Measurements from ENCODE around the gene INSIG1.

Gene INSIG1

GRCh38 chr7:155309021-155309338 is 11.3 kb downstream of the INSIG1 start:
- peaks cover 3% of the 10 kb centered on the region; the same call in 1 of the 2 replicates for H4K20me1 ChIP-seq (ENCODE audit: insufficient read depth, low read length)

GRCh38 chr7:155310425-155311114 is 12.9 kb downstream of the INSIG1 start:
- no peak overlapping the region for H3K4me2 ChIP-seq (ENCODE audit: low read depth, low read length)
- H3F3A ChIP-seq (ENCODE audit: insufficient read depth, low read length) = peaks cover 39% of the 10 kb centered on the region
- no peak overlapping the region for H2AFZ ChIP-seq (ENCODE audit: low read length)
- peaks cover 30% of the 10 kb centered on the region for H3K36me3 ChIP-seq (replicated peaks; ENCODE audit: insufficient read depth, low read length)
- TF ChIP-seq CTCF (IDR thresholded peaks at IDR 0.05; ENCODE audit: low read length) (no peak), EZH2phosphoT487 (IDR thresholded peaks at IDR 0.05; ENCODE audit: low read length) (no peak)
- no peak overlapping the region for H3K4me3 ChIP-seq (ENCODE audit: low read length)
- no peaks in the 10 kb centered on the region for H3K4me1 ChIP-seq (ENCODE audit: low read length)
- no peaks in the 10 kb centered on the region for H3K9me3 ChIP-seq (replicated peaks; ENCODE audit: insufficient read depth, low read length)
- H4K20me1 ChIP-seq (ENCODE audit: insufficient read depth, low read length) = peaks cover 3% of the 10 kb centered on the region; the same call in 1 of the 2 replicates
- DNase-seq = no peak
- no peaks in the 10 kb centered on the region for H3K27me3 ChIP-seq (replicated peaks; ENCODE audit: insufficient read depth, low read length)
- no peaks in the 10 kb centered on the region for H3K9me2 ChIP-seq (replicated peaks; ENCODE audit: insufficient read depth, low read length)
- peaks cover 7% of the 10 kb centered on the region; the same call in 1 of the 2 replicates for H3K79me2 ChIP-seq (ENCODE audit: low read length)
- no peak overlapping the region for H3K9ac ChIP-seq (ENCODE audit: low read length)
- H3K27ac ChIP-seq (ENCODE audit: low read length) = no peak overlapping the region

More at GRCh38 chr7:155309021-155309338, 11.3 kb downstream of the INSIG1 start:
- H3K27me3 ChIP-seq (replicated peaks; ENCODE audit: insufficient read depth, low read length) = no peaks in the 10 kb centered on the region
- no peak overlapping the region for H3K9ac ChIP-seq (ENCODE audit: low read length)
- no peaks in the 10 kb centered on the region for H3K4me1 ChIP-seq (ENCODE audit: low read length)
- H2AFZ ChIP-seq (ENCODE audit: low read length) = no peak overlapping the region
- no peaks in the 10 kb centered on the region for H3K9me2 ChIP-seq (replicated peaks; ENCODE audit: insufficient read depth, low read length)
- H3K79me2 ChIP-seq (ENCODE audit: low read length) = peaks cover 19% of the 10 kb centered on the region
- H3K27ac ChIP-seq (ENCODE audit: low read length) = no peak overlapping the region
- peaks cover 47% of the 10 kb centered on the region for H3F3A ChIP-seq (ENCODE audit: insufficient read depth, low read length)
- no peak for DNase-seq
- no peak overlapping the region for H3K4me2 ChIP-seq (ENCODE audit: low read depth, low read length)
- no peaks in the 10 kb centered on the region for H3K9me3 ChIP-seq (replicated peaks; ENCODE audit: insufficient read depth, low read length)
- no peak for TF ChIP-seq EZH2 (optimal IDR thresholded peaks at IDR 0.05; ENCODE audit: low read depth, low read length)
- no peak for TF ChIP-seq CTCF (IDR thresholded peaks at IDR 0.05; ENCODE audit: low read length)
- no peak for TF ChIP-seq EZH2phosphoT487 (IDR thresholded peaks at IDR 0.05; ENCODE audit: low read length)
- H3K36me3 ChIP-seq (replicated peaks; ENCODE audit: insufficient read depth, low read length) = peaks cover 36% of the 10 kb centered on the region
- no peak overlapping the region for H3K4me3 ChIP-seq (ENCODE audit: low read length)

- TF ChIP-seq CTCF (IDR thresholded peaks at IDR 0.05; ENCODE audit: low read length) (no peak), EZH2 (optimal IDR thresholded peaks at IDR 0.05; ENCODE audit: low read depth, low read length) (no peak), EZH2phosphoT487 (IDR thresholded peaks at IDR 0.05; ENCODE audit: low read length) (no peak)
Measured at GRCh38 chr7:155311826-155312537, 14.3 kb downstream of the INSIG1 start.

More at GRCh38 chr7:155311826-155312537, 14.3 kb downstream of the INSIG1 start:
- Histone ChIP-seq H3K27me3 (replicated peaks; ENCODE audit: insufficient read depth, low read length) (no peaks in the 10 kb centered on the region), H3K9ac (ENCODE audit: low read length) (no peak overlapping the region), H3K4me1 (ENCODE audit: low read length) (no peaks in the 10 kb centered on the region), H3K9me3 (replicated peaks; ENCODE audit: insufficient read depth, low read length) (no peaks in the 10 kb centered on the region), H4K20me1 (ENCODE audit: insufficient read depth, low read length) (peaks cover 3% of the 10 kb centered on the region; the same call in 1 of the 2 replicates), H2AFZ (ENCODE audit: low read length) (no peak overlapping the region), H3K79me2 (ENCODE audit: low read length) (no peaks in the 10 kb centered on the region), H3K36me3 (replicated peaks; ENCODE audit: insufficient read depth, low read length) (peaks cover 28% of the 10 kb centered on the region), H3F3A (ENCODE audit: insufficient read depth, low read length) (peaks cover 36% of the 10 kb centered on the region), H3K4me2 (ENCODE audit: low read depth, low read length) (no peak overlapping the region), H3K27ac (ENCODE audit: low read length) (no peak overlapping the region), H3K9me2 (replicated peaks; ENCODE audit: insufficient read depth, low read length) (no peaks in the 10 kb centered on the region), H3K4me3 (ENCODE audit: low read length) (no peak overlapping the region)
- no peak for DNase-seq
